Smooth muscle cell of the pulmonary artery (primary cell): ENCODE measurements around the gene ACLY. TPM values are rescaled to one million over a fixed set of nuclear protein-coding genes. Genes with fewer than 3 reads are reported as not detected.

Experiments used
- total RNA-seq: library from RNA; depleted of rRNA; stranded (reverse); fragments of >200 nt; gene quantifications from 2 replicates; pipeline ENCODE4 v1.2.3, GENCODE V29; 2014

Gene ACLY
- 199 and 311 TPM in 2 replicates for total RNA-seq

DNA sequence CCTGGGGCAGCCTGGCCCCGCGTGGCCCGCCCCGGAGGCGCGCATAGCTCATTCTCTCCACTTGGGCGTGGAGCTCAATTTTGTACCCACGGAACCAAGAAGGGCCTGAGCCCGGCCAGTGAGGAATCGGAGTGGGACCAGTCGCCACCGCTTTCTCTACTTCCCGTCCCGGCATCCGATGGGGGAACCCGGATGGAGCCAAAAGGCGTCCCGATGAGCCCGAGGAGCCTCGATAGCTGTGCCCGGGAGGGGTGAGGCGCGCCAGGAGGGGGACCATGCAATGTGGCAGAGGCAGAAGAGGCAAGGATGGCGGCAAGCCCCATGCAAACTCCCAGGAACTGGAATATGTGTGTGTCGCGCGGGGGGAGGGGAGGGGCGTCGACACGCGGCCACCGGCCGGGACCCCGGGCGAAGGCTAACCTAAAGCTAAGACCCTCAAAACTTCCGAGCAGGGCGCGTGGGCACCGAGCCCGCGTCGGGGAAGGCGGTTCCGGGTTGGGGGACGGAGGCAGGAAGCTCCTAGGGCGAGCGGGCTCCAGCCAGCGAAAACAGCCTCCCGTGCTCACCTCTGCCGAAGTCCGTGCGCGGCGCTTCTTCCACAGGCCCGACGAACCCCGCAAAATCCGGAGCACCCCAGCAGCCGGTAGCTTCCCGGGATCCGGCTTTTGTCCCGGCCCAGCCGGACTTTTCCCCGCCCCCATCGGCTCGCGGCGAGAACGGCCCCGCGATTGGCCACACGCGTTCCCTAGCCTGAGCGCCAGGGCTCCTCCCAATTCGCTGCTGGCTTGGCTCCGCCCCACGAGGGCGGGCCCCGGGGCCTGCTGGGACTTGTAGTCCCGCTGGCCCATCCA lies at the start of gene ACLY:
ACLY (minus strand) TSS at position 638 of the 851 bp plus-strand sequence. CDS start 5,078 bp downstream, outside the sequence.

DNA sequence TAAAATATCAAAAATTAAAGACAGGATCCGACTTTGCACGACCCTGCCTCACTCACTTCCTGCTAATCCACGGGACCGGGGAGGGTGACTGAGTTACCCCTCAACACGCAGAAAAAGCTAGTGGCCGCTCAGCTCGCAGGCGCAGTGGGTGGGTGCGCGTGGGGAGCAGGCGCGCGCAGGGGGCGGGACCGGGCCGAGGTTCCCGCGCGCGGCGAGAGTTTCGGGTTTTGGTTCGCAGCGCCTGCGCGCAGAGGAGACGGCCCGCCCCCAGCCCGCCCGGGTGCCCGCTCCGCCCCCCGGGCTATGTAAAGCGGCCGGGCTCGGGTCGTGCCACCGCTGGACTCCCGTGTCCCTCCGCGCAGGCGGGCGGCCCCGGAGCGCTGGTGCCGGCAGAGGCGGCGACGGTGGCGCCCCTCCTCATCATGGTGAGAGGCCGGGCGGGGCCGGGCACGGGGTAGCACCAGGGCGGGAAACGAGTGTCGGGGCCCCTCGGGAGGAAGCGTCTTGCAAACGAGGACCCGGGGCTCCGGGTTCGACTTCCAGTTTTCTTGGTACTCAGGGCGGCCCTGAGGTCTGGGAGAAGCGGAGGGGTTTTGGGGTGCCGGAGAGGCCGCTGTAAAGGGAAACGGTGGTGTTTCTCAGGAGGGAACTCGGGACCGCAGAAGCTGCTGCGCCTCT lies 47.9 kb upstream of the ACLY start, which contains the start of gene CNP:
CNP (plus strand) TSS at position 333 of the 678 bp plus-strand sequence; CDS start at position 423, 90 bp downstream.

DNA sequence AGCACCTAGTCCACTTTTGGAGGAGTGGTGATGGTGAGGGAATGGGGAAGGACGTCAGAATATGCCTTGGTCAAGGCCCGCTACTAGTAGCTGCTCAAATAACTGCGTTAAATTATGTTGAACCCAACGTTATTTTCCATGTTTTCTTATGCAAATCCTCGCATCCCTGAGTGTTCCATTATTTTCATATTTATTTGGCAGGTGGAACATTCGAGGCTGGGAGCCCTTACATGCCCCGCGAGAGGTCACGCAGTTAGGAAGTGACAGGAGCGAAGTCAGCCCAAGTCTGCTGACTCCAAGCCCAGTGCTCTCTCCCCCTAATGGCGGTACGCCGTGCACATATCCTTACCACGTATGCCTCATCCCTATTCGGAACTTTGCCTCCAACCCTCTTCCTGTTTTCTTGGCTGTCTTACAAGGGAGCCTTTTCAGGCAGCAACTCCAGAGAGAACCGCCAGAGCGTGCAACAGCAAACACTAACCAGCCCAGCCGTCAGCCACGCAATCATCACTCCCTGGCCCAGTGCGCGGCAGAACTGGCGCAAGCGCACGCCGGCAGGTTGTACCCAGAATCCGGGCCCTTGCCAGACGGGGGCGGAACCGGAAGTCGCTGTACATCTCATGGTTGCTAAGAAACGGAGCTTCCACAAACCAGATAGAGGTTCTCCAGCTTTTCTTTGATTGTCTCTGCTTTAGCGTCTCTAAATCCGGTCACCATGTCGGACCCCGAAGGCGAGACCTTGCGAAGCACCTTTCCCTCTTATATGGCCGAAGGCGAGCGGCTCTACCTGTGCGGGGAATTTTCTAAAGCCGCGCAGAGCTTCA lies 11.5 kb upstream of the ACLY start, which contains the start of gene ODAD4:
ODAD4 (plus strand) TSS at position 609 of the 824 bp plus-strand sequence; CDS start at position 716, 107 bp downstream.

DNA sequence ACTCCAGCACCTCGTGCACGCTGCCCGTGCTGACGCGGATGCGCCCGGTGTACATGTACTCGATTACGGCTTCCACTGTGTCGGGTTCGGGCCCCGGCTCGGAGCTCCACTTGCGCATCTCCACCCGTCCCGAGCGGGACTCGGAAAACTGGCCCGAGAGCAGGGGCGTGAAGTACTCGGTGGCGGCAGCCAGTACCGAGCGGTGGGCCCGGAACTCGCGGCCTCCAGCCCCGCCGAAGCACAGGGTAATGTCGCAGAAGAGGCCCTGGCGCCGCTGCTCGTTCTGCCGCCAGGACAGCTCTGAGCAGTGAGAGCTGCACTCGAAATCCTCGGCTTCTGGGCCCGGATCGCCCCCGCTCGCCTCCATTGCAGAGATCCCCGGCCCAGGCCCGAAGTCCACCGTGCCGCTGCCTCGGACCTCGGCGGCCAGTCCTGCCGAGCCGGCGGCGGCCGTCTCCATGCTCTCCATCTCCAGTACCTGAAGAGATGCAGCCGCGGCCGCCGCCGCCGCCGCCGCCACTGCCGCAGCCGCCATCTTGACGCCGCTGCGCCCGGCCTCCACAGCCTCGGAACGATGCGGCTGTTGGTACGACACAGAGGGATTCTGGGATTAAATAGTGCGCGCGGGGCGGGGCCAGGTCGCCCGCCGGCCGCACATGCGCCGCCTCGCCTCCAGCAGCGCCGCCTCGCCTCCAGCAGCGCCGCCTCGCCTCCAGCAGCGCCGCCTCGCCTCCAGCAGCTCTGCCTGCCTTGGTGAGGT lies 53.7 kb downstream of the ACLY start, which contains the start of gene KLHL11:
KLHL11 (minus strand) TSS at position 588 of the 760 bp plus-strand sequence; CDS start at position 535, 53 bp downstream.

DNA sequence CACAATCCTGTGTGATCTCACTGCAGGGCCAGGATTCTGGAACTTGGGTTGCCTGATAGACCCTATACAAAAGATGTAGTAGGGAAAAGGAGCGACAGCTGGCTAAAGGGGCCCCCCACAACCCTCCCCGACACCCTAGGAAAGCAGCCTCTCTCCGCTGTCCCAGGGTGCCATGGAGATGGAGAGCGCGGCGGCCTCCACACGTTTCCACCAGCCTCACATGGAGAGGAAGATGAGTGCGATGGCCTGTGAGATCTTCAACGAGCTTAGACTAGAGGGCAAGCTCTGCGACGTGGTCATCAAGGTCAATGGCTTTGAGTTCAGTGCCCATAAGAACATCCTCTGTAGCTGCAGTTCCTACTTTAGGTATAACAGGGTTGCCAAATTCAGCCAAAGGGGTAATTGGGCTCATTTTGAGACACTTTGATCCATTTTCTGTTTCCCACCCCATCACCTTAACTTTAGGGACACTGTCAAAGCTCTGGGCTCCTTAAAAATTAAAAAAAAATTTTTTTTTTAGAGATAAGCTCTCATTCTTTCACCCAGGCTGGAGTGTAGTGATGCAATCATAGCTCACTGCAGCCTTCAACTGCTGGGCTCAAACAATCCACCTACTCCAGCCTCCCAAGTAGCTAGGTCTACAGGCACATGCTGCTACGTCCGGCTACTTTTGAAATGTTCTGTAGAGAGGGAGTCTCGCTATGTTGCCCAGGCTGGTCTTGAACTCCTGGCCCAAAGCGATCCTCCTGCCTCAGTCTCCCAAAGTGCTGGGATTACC lies 80.8 kb downstream of the ACLY start, which contains the start of gene KLHL10:
KLHL10 (plus strand) TSS at position 65 of the 778 bp plus-strand sequence; CDS start at position 173, 108 bp downstream.

DNA sequence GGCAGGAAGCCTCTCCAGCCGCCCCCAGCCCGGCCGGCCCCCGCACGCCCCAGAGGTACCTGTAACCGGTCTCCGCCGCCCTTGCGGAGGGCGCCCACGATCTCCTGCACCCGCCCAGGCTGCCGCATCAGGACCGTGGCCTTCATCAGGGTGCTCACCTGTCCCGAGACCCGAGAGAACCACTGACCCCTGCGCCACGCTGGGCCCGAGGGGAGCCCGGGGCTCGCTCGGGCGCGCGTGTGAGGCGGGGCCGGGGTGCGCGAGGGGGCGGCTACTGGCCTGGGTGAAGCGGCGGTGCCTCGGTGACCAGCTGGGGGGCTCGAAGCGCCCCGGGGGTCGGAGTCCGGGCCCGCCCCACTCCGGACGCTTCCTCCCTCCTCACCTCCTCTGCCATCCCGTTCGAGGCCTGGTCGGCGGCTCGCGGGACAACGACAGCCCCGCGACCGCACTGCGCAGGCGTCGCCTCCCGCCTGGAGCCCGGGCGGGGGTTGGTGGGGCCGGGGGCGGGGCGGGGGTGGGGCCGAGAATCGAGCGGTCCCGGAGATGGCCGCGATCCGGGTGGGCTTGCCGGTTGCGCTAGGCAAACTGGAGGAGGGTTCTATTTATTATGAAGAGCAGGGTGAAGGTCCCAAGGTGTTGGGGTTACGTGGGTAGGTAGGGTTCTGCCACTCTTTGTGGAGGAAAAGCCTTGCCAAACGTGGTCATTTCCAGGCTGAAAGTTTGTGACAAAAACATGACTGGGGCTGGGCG lies 82.8 kb downstream of the ACLY start, which contains the start of gene NT5C3B:
NT5C3B (minus strand) TSS at position 433 of the 750 bp plus-strand sequence; CDS start at position 394, 39 bp downstream.

Other genes starting within 250 kb of the ACLY start
- 118 and 125 TPM in 2 replicates for gene EIF1, start 230.1 kb downstream of the ACLY start, total RNA-seq
- not detected in 2 replicates for gene GAST, start 206.6 kb downstream of the ACLY start, total RNA-seq
- under 0.01 and 0.07 TPM in 2 replicates for gene HAP1, start 184.3 kb downstream of the ACLY start, total RNA-seq
- 21.6 and 40.7 TPM in 2 replicates for gene JUP, start 132.2 kb downstream of the ACLY start, total RNA-seq
- gene P3H4, start 107.0 kb downstream of the ACLY start, total RNA-seq = 123 and 132 TPM in 2 replicates
- gene FKBP10, start 105.9 kb downstream of the ACLY start, total RNA-seq = 1,081 and 1,383 TPM in 2 replicates
- gene NT5C3B, start 82.7 kb downstream of the ACLY start, total RNA-seq = 49.4 and 52.9 TPM in 2 replicates
- 0.20 and 0.26 TPM in 2 replicates for gene KLHL10, start 81.1 kb downstream of the ACLY start, total RNA-seq
- gene KLHL11, start 53.5 kb downstream of the ACLY start, total RNA-seq = 28.5 and 34.1 TPM in 2 replicates
- 0.46 and 0.72 TPM in 2 replicates for gene ODAD4, start 11.7 kb upstream of the ACLY start, total RNA-seq
- gene CNP, start 47.8 kb upstream of the ACLY start, total RNA-seq = 51.7 and 87.2 TPM in 2 replicates
- gene DNAJC7, start 98.5 kb upstream of the ACLY start, total RNA-seq = 45.6 and 48.4 TPM in 2 replicates
- gene NKIRAS2, start 101.1 kb upstream of the ACLY start, total RNA-seq = 41.7 and 42.9 TPM in 2 replicates
- gene C17orf113, start 131.7 kb upstream of the ACLY start, total RNA-seq = 0.13 and 0.33 TPM in 2 replicates
- 0.03 TPM in 1 of 2 replicates, not detected in the other for gene ZNF385C, start 179.5 kb upstream of the ACLY start, total RNA-seq
- 9.5 and 11.3 TPM in 2 replicates for gene DHX58, start 193.8 kb upstream of the ACLY start, total RNA-seq
- 9.9 and 19.7 TPM in 2 replicates for gene KAT2A, start 202.4 kb upstream of the ACLY start, total RNA-seq
- 0.07 TPM in 2 replicates for gene HSPB9, start 203.9 kb upstream of the ACLY start, total RNA-seq
- gene RAB5C, start 236.0 kb upstream of the ACLY start, total RNA-seq = 86.7 and 98.2 TPM in 2 replicates